GM12892 (cell line): ENCODE results near the gene SIM2.

Source experiments
- POLR2AphosphoS5 ChIP-seq: IDR thresholded peaks from 2 replicates; pipeline ENCODE4 v1.6.1; 2011; ENCODE audit warnings: low read depth, low read length, control low read depth
- TAF1 ChIP-seq: IDR thresholded peaks from 2 replicates; pipeline ENCODE4 v1.6.1; 2011; ENCODE audit warnings: low read depth, mild to moderate bottlenecking, control low read depth, low read length, borderline replicate concordance

GRCh38 chr21:36776981-36777617, 78.2 kb downstream of the SIM2 start:
- TF ChIP-seq POLR2AphosphoS5 (no peak), TAF1 (no peak)
